HL-60 (cell line): ENCODE data around the gene LRRTM2.

Experiments used
- DNase-seq, 2 experiments: peaks; one replicate each; pipeline ENCODE4 v3.0.0-alpha.2; 2010 to 2020; ENCODE audit warnings: low read depth in 1 of 2, low spot score in 1 of 2
- H3K27ac ChIP-seq: fragments of 250-450 bp; sonication (Bioruptor Pico); replicated peaks from 2 replicates; pipeline ENCODE4 v1.5.1; 2020; ENCODE audit warnings: mild to moderate bottlenecking, moderate library complexity
- H3K27me3 ChIP-seq: fragments of 250-450 bp; sonication (Bioruptor Pico); 2 replicates; pipeline ENCODE4 v1.5.1; 2021; ENCODE audit warnings: mild to moderate bottlenecking, moderate library complexity; ENCODE audit not compliant: insufficient read depth, poor library complexity, severe bottlenecking
- H3K4me3 ChIP-seq: replicated peaks from 2 replicates; pipeline ENCODE4 v1.5.1; 2011; ENCODE audit warnings: mild to moderate bottlenecking, control low read depth, low read length; ENCODE audit not compliant: insufficient read depth
- GABPA ChIP-seq: IDR thresholded peaks from 2 replicates; pipeline ENCODE4 v1.6.1; 2012; ENCODE audit warnings: low read depth
- POLR2AphosphoS5 ChIP-seq: IDR thresholded peaks from 2 replicates; pipeline ENCODE4 v1.6.1; 2012; ENCODE audit warnings: low read depth
- SPI1 ChIP-seq: IDR thresholded peaks from 2 replicates; pipeline ENCODE4 v1.6.1; 2012; ENCODE audit warnings: low read depth, mild to moderate bottlenecking, borderline replicate concordance
- TF ChIP-seq, protein P1 (sequence below): IDR thresholded peaks from 2 replicates; pipeline ENCODE4 v1.6.1; 2012; ENCODE audit warnings: low read depth; ENCODE audit not compliant: insufficient replicate concordance
- TF ChIP-seq, protein P2 (sequence below): IDR thresholded peaks from one replicate; pipeline ENCODE4 v1.5.1; 2011; ENCODE audit warnings: low read length, control low read depth, inconsistent platforms; ENCODE audit not compliant: insufficient read depth

Gene LRRTM2

DNA sequence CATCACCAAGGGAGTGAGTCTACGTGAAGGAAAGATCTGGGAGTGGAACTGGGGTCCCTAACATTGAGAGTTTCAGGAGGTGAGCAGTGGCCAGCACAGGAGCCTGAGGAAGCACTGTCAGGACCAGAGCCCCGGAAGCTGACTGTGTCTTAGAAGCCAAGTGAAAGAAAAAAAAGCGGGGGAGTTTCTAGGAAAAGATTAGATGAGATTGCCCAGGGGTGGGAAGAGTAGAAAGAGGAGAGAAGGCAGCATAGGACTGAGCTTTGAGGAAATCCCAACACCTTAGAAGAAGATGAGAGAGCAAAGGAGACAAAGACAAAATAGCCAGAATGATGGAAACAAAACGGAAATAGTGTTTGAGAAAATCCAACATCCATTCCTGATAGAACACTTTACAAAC is 37.0 kb upstream of the LRRTM2 start:
- no peak overlapping the region for H3K27ac ChIP-seq
- no peak for DNase-seq
- H3K27me3 ChIP-seq, result no peaks in the 10 kb centered on the region
- H3K4me3 ChIP-seq, result no peak overlapping the region
- TF ChIP-seq SPI1, result no peak

DNA sequence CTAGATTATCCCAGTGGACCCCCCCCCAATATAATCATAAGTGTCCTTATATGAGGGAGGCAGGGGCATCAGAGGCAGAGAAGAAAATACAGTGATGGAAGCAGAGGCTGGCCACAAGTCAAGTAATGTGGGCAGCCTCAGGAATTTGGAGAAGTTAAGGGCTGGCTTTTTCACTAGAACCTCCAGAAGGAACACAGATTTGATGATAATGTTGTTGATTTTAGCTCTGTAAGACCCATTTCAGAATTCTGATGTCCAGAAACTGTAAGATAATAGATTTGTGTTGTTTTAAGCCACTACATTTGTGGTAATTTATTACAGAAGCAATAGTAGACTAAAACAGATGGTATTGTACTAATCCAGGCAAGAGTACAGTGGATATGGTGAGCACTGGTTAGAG is 36.3 kb upstream of the LRRTM2 start:
- no peak overlapping the region for H3K4me3 ChIP-seq
- TF ChIP-seq, protein P1, sequence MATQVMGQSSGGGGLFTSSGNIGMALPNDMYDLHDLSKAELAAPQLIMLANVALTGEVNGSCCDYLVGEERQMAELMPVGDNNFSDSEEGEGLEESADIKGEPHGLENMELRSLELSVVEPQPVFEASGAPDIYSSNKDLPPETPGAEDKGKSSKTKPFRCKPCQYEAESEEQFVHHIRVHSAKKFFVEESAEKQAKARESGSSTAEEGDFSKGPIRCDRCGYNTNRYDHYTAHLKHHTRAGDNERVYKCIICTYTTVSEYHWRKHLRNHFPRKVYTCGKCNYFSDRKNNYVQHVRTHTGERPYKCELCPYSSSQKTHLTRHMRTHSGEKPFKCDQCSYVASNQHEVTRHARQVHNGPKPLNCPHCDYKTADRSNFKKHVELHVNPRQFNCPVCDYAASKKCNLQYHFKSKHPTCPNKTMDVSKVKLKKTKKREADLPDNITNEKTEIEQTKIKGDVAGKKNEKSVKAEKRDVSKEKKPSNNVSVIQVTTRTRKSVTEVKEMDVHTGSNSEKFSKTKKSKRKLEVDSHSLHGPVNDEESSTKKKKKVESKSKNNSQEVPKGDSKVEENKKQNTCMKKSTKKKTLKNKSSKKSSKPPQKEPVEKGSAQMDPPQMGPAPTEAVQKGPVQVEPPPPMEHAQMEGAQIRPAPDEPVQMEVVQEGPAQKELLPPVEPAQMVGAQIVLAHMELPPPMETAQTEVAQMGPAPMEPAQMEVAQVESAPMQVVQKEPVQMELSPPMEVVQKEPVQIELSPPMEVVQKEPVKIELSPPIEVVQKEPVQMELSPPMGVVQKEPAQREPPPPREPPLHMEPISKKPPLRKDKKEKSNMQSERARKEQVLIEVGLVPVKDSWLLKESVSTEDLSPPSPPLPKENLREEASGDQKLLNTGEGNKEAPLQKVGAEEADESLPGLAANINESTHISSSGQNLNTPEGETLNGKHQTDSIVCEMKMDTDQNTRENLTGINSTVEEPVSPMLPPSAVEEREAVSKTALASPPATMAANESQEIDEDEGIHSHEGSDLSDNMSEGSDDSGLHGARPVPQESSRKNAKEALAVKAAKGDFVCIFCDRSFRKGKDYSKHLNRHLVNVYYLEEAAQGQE, result no peak
- TF ChIP-seq GABPA (no peak), POLR2AphosphoS5 (no peak), SPI1 (no peak)
- TF ChIP-seq, protein P2, sequence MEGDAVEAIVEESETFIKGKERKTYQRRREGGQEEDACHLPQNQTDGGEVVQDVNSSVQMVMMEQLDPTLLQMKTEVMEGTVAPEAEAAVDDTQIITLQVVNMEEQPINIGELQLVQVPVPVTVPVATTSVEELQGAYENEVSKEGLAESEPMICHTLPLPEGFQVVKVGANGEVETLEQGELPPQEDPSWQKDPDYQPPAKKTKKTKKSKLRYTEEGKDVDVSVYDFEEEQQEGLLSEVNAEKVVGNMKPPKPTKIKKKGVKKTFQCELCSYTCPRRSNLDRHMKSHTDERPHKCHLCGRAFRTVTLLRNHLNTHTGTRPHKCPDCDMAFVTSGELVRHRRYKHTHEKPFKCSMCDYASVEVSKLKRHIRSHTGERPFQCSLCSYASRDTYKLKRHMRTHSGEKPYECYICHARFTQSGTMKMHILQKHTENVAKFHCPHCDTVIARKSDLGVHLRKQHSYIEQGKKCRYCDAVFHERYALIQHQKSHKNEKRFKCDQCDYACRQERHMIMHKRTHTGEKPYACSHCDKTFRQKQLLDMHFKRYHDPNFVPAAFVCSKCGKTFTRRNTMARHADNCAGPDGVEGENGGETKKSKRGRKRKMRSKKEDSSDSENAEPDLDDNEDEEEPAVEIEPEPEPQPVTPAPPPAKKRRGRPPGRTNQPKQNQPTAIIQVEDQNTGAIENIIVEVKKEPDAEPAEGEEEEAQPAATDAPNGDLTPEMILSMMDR, result no peak
- no peaks in the 10 kb centered on the region for H3K27me3 ChIP-seq
- no peak for DNase-seq
- H3K27ac ChIP-seq, result no peak overlapping the region

DNA sequence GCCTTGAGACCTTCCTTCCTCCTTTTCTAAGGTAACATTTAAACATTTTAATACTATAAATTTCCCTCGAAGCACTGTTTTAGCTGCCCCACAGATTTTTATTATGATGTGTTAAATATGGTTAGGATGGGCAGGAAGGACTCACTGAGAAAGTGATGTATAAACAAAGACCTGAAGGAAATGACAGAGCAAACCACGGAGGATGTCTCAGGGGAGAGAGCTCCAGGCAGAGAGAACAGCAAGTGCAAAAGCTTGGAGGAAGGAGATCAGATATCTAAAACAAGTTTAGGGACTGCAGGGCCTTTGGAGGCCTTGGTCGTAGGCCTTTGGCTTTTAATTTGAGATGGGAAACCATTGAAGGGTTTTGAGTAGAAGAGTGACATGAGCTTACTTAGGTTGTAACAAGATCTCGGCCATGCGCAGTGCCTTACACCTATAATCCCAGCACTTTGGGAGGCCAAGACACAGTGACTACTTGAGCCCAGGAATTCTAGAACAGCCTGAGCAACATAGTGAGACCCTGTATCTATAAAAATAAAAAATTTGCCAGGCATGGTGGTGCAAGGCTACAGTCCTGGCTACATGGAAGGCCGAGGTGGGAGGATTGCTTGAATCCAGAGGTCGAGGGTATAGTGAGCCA is 35.5 kb upstream of the LRRTM2 start:
- Histone ChIP-seq H3K27ac (no peak overlapping the region), H3K27me3 (no peaks in the 10 kb centered on the region), H3K4me3 (no peak overlapping the region)
- DNase-seq, result no peak
- TF ChIP-seq POLR2AphosphoS5 (no peak), SPI1 (no peak), GABPA (no peak)
- TF ChIP-seq, protein P2, result no peak
- TF ChIP-seq, protein P1, result no peak

DNA sequence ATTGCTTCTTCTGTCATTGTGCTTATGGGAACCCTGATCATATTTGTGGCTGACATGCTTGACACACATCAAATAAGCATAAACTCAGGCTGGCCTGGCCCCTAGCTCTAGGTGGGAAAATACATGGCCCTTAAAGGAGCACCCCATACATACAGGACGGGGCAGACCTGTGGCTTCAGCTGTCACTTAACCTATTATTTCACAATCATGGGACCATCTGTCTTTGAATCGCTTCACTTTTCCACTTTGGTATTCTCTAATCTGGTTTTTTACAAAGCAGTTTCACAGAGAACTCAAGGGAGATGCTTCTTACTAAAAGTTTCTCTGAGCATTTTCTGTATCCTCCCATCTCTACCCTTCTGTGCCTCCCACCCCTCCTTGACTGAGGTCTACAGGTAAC is 34.6 kb upstream of the LRRTM2 start:
- DNase-seq, result no peak
- H3K27ac ChIP-seq, result no peak overlapping the region
- no peak overlapping the region for H3K4me3 ChIP-seq
- H3K27me3 ChIP-seq, result no peaks in the 10 kb centered on the region
- TF ChIP-seq, protein P2, result no peak
- TF ChIP-seq POLR2AphosphoS5 (no peak), SPI1 (no peak), GABPA (no peak)
- TF ChIP-seq, protein P1, result no peak
